ENCODE results near the gene GPR62.
"Not testable (repeated sequence)": the region's sequence is repeated elsewhere in the genome, so short reads cannot be mapped to it uniquely, and the experiment has no call there.

Gene GPR62, protein sequence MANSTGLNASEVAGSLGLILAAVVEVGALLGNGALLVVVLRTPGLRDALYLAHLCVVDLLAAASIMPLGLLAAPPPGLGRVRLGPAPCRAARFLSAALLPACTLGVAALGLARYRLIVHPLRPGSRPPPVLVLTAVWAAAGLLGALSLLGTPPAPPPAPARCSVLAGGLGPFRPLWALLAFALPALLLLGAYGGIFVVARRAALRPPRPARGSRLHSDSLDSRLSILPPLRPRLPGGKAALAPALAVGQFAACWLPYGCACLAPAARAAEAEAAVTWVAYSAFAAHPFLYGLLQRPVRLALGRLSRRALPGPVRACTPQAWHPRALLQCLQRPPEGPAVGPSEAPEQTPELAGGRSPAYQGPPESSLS

DNA sequence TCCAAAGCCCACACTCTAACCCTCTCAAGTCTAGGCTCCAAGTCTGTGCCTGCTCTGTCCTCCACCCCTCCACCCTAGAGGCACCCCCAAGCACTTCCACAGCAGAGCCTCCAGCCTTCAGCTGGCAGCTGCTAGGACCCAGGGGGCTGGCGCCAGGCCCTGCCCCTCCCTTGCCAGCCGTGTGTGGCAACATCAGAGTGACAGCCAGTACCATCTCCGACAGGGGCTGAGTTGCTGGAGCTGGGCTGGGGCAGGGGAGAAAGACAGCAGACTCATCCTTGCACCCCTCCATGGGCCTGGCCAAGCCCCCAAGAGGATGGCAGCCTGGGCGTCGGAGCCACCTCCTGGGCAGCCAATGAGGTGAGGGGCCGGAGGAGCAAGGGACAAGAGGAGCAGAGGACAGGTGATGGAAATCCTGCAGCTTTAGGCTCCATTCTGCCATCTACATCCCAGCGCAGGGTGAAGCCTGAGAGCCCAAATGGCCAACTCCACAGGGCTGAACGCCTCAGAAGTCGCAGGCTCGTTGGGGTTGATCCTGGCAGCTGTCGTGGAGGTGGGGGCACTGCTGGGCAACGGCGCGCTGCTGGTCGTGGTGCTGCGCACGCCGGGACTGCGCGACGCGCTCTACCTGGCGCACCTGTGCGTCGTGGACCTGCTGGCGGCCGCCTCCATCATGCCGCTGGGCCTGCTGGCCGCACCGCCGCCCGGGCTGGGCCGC lies at the start of gene GPR62:
Gene GPR62 (plus strand): TSS at position 207 of the 718 bp plus-strand sequence. CDS start 272 bp downstream, at position 479.
- TF ChIP-seq, protein P1, sequence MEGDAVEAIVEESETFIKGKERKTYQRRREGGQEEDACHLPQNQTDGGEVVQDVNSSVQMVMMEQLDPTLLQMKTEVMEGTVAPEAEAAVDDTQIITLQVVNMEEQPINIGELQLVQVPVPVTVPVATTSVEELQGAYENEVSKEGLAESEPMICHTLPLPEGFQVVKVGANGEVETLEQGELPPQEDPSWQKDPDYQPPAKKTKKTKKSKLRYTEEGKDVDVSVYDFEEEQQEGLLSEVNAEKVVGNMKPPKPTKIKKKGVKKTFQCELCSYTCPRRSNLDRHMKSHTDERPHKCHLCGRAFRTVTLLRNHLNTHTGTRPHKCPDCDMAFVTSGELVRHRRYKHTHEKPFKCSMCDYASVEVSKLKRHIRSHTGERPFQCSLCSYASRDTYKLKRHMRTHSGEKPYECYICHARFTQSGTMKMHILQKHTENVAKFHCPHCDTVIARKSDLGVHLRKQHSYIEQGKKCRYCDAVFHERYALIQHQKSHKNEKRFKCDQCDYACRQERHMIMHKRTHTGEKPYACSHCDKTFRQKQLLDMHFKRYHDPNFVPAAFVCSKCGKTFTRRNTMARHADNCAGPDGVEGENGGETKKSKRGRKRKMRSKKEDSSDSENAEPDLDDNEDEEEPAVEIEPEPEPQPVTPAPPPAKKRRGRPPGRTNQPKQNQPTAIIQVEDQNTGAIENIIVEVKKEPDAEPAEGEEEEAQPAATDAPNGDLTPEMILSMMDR (conservative IDR thresholded peaks at IDR 0.05; ENCODE audit: low read length) = no peak
- H3K4me3 ChIP-seq (ENCODE audit: low read length) = no peak within 1 kb of the TSS
- no peak for DNase-seq (ENCODE audit: low read depth)

DNA sequence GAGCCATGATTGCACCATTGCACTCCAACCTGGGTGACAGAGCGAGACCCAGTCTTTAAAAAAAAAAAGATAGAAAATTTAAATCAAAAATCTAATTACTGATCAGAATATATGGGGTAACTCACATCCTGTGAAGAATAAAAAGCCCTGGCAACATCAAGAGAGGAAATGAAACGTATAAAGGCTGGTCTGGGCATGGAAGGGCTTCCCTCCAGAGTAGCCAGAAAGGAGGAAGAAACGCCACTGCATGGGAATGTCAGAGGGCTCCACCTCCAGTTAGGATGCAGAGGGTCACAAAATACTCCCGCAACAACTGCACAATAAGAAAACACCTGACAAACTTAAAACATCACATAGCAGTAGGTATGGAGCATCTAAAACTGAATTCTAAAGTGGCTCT lies 47.2 kb upstream of the GPR62 start:
- H3K4me3 ChIP-seq (ENCODE audit: low read length) = no peak overlapping the region
- no peak for DNase-seq (ENCODE audit: low read depth)
- TF ChIP-seq, protein P1 (conservative IDR thresholded peaks at IDR 0.05; ENCODE audit: low read length) = no peak

DNA sequence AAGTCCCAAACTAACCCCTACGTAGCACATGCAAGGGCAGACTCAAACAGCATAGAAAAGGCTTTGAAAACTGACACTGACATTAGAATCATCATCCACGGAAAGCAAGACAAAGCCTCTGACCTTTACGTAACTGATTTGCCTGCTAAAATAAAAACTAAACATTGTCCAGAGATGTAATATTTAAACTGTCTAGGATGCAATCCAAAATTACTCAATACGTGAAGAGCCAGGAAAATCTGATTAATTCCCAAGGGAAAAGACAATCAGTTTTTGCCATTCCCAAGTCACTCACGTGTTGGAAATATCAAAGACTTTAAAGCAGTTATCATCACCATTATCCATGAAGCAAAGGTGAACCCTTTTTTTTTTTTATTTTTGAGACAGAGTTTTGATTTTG lies 38.8 kb upstream of the GPR62 start:
- no peak overlapping the region for H3K4me3 ChIP-seq (ENCODE audit: low read length)
- DNase-seq (ENCODE audit: low read depth) = no peak
- TF ChIP-seq, protein P1 (conservative IDR thresholded peaks at IDR 0.05; ENCODE audit: low read length) = no peak

DNA sequence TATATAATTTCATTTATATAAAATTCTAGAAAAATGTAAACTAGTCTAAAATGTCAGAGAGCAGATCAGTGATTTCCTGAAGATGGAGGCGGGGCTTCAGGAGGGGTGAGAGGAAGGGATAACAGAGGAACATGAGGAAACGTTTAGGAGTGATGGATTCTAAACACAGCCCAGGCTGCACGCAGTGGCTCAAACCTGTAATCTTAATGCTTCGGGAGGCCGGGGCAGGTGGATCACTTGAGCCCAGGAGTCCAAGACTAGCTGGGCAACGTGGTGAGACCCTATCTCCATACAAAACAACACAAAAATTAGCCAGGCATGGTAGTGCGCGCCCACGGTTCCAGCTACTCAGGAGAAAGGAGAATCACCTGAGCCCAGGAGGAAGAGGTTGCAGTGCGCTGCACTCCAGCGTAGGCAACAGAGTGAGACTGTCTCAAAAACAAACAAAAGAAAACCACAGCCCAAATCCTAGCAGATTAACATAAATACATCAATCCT lies 34.1 kb upstream of the GPR62 start:
- TF ChIP-seq, protein P1 (conservative IDR thresholded peaks at IDR 0.05; ENCODE audit: low read length) = no peak

DNA sequence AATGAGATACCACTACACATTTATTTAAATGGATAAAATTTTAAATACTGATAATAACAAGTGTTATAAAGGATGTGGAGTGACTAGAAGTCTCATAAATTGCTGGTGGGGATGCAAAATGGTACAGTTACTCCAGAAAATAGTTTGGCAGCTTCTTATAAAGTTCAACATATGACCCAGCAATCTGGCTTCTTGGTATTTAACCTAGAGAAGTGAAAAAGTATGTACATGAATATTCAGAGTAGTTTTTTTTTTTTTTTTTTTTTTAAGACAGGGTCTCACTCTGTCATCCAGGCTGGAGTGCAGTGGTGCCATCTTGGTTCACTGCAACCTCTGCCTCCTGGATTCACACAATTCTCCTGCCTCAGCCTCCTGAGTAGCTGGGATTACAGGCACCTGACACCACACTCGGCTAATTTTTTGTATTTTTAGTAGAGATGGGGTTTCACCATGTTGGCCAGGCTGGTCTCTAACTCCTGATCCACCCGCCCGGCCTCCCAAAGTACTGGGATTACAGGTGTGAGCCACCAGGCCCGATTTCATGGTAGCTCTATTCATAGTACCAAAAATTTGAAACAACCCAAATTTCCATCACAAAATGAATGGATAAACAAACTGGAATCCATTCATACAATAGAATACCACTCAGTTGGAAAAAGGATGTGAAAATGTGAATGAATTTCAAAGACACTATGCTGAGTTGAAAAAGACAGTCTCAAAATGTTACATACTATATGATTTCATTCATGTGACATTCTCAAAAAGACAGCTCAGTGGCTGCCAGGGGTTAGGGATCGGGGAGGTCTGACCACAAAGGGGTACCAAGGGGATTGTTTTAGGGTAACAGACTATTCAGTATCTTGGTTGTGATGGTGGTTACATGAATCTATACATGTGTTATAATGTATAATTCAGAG lies 27.9 kb upstream of the GPR62 start:
- TF ChIP-seq, protein P1 (conservative IDR thresholded peaks at IDR 0.05; ENCODE audit: low read length) = no peak
- H3K4me3 ChIP-seq (ENCODE audit: low read length) = no peak overlapping the region
- DNase-seq (ENCODE audit: low read depth) = no peak

More for the DNA sequence above, 34.1 kb upstream of the GPR62 start:
- DNase-seq (ENCODE audit: low read depth) = no peak
- no peak overlapping the region for H3K4me3 ChIP-seq (ENCODE audit: low read length)

DNA sequence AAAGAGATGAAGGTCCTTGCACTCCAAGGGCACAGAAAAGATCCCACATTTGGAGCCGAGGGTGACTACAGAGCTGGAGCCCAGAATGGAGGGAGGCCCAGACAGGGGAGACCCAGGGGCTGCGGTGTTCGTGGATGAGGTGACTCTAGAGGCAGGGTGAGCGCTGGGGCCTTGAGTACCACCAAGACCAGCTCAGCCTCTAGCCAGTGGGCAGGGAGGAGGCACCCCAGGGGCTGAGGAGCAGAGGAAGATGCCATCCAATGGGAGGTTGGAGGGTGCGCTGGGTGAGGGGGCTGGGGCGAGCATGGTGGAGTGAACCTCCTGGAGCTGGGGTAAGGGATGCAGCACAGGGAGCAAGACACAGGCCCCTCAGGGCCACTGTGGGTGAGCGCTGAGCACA lies 26.7 kb upstream of the GPR62 start:
- no peak for DNase-seq (ENCODE audit: low read depth)
- TF ChIP-seq, protein P1 (conservative IDR thresholded peaks at IDR 0.05; ENCODE audit: low read length) = no peak

DNA sequence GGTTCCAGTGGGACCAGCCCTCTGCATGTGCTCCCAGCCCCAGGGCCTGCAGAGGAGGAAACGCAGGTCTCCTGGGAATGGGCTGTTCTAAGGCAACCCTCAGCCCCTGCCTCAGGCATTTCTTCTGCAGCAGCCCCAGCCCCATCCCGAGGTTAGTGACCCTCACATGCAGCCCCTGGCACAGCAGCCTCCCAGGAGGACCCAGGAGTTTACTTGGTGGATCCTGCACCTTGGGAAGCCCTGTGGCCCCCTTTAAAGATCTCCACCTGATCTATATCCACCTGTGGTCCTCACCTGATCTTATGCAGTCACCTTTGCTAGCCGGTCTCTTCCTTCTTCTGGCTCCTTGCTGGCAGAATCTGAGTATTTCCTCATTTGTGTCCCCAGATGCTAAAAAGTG lies 26.2 kb upstream of the GPR62 start:
- not testable (repeated sequence) for H3K4me3 ChIP-seq (ENCODE audit: low read length); DNase-seq (ENCODE audit: low read depth)

More for the DNA sequence above, 26.7 kb upstream of the GPR62 start:
- no peak overlapping the region for H3K4me3 ChIP-seq (ENCODE audit: low read length)
